Right ventricle myocardium inferior (tissue), 1 donor: Measurements from ENCODE around the gene HPGD. TPM values are rescaled to one million over a fixed set of nuclear protein-coding genes. Genes with fewer than 3 reads are reported as not detected.
A peak's percentile ranks its signal among the peaks of the same experiment; 100 is the strongest.

Experiments
- ATAC-seq: fragments of 200-7000 bp; cut with Tn5 transposase; one replicate; pipeline ENCODE4 v1.9.1; 2020; ENCODE audit warnings: mild to moderate bottlenecking, moderate library complexity
- DNase-seq: peaks from one replicate; pipeline ENCODE4 v3.0.0; 2021; ENCODE audit errors: missing footprints
- intact Hi-C: fragments of 100-400 bp; cut with DNase I; formaldehyde crosslinking; loops from one replicate; pipeline ENCODE4 v1.11.0; 2022
- total RNA-seq: library from RNA; stranded (reverse); fragmentation: NEBNext Ultra II Directional; extraction: Animal tissue kit (Norgen Biotek cat#: 25700); gene quantifications from one replicate; pipeline ENCODE4 v1.2.1, GENCODE V29; 2021
- donor health status: DM: no; HTN: yes; CAD: no; lungs with severe emphysema.

Gene HPGD
- total RNA-seq, 1 donor from 2014 or later, result 1.1 TPM

GRCh38 chr4:174532445-174532844 lies 10.2 kb upstream of the HPGD start:
- no peak for DNase-seq
- intact Hi-C loops, result no loop called here
- no peak for ATAC-seq

- no peak for ATAC-seq
- DNase-seq, result no peak
- intact Hi-C loops, result no loop called here
Measured at GRCh38 chr4:174531486-174531885, 9.2 kb upstream of the HPGD start.

DNA sequence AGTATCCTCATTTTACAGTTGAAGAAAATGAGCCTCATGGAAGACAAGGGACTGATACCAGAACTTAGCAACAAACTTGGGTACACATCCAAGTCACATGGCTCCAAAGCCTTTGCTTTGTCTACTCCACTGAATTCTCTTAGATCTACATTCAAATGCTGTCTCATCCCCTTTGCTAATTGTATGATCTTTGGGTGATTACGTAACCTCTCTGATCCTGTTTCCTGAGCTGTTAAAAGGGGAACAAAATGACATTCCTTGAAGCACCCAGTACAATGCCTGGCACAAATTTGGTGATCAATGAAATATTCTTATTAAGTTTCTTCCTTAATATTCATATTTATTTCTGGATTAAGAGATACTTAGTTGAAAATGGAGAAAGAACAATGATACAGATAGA lies 5.9 kb upstream of the HPGD start:
- ATAC-seq, result no peak
- intact Hi-C loops, result no loop called here
- DNase-seq, result no peak

GRCh38 chr4:174526731-174527130 lies 4.4 kb upstream of the HPGD start:
- no peak for DNase-seq
- ATAC-seq, result no peak

DNA sequence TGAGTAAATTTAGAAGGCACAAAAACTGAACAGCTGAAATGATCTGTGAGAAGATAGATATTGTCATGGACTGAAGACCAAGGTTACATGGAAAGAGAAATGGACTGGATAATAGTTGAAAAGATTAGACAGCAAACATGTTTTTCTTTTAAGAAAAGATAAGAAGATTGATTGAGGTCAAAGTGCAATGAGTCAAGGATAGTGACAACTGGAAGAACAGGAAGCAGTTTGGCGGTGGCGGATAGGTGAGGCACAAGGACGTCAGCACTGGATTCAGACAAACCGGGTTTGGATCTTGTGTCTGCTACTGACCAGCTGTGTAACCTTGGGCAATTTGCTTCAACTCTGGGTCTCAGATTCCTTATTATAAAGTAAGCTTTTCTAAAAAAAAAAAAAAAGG lies 2.0 kb upstream of the HPGD start:
- intact Hi-C loops, result no loop called here
- no peak for DNase-seq

More at GRCh38 chr4:174526731-174527130, 4.4 kb upstream of the HPGD start:
- intact Hi-C loops, result no loop called here

GRCh38 chr4:174523025-174523693 lies 871 bp upstream of the HPGD start:
- peak; percentile 16 for ATAC-seq
- intact Hi-C loops, result no loop called here
- DNase-seq, result no peak

More for the DNA sequence above, 2.0 kb upstream of the HPGD start:
- ATAC-seq, result no peak

DNA sequence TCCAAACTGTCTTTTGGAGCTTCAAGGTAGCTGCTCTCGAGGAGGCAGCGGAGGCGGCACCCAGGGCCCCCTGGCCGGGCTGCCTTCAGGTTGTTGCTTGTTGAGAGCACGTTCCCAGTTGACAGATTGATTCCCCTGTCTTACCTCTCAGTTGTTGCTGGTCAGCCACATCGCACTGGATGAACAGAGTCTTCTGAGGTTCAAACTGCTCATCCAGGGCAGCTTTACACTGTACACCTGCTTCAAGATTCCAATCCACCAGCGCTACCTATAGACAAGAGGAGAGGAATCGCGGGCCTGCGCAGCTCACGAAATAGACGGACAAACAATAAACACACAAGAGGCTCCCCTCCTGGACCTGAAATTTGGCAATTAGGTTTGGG lies 497 bp downstream of the HPGD start:
- peak; percentile 68 for DNase-seq
- intact Hi-C loops, result no loop called here
- ATAC-seq, result no peak

DNA sequence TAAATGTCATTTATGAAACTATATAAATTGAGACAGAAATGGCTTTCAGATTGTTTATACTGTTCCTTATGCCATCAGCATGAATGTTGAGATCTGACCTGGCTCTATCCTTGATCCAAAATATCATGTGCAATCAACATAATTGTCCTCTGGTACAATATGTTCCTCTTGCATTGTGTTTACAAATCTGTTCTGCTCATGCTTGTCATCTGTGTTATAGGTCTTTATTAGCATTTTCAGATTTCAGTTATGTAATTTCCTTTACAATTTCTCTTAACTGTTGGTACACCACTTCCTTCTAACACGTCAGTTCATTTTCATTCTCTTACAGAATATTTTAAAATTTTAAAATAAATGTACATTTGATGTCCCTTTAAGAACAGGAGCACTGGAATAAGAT lies 1.6 kb downstream of the HPGD start:
- ATAC-seq (no peak), DNase-seq (no peak)
- intact Hi-C loops, result no loop called here

DNA sequence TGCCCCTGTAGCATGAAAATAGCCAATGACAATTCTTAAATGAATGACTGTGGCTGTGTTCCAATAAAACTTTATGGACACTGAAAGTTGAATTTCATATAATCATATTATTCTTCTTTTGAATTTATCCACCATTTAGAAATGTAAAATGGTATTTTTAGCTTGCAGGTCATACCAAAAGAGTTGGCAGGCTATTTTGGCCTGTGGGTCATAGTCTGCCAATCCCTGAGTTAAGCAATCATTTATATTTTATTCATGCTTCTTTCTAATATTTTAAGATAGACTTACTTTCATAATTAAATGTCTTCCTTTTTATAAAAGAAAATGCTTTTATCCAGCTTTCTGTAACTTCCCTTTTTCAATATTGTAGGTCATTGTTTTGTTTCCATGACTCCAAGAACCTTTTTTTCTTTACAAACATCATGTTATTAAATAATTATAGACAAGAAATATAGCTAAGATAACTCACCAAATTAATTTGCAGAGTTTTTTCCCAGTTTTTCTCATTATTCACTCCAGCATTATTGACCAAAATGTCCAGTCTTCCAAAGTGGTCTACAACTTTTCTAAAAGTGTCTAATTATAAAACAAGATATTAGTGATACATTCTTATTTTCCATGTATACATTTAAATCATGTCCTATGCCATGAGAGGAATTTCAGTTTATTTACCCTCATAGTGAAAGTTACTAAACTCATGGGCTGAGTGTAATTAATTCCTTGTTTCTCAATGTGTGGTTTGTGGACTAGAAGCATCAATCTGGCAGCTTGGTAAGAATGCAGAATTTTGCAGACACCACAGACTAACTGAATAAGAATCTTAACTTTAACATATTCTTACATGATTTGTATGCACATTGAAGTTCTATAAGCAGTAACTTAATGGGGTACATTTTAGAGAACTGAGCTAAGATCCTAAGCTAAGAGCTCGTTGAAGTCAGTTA lies 4.5 kb downstream of the HPGD start:
- ATAC-seq, result no peak
- DNase-seq, result no peak
- intact Hi-C loops, result no loop called here

GRCh38 chr4:174516794-174517193 lies 5.5 kb downstream of the HPGD start:
- intact Hi-C loops, result no loop called here
- no peak for ATAC-seq
- DNase-seq, result no peak

DNA sequence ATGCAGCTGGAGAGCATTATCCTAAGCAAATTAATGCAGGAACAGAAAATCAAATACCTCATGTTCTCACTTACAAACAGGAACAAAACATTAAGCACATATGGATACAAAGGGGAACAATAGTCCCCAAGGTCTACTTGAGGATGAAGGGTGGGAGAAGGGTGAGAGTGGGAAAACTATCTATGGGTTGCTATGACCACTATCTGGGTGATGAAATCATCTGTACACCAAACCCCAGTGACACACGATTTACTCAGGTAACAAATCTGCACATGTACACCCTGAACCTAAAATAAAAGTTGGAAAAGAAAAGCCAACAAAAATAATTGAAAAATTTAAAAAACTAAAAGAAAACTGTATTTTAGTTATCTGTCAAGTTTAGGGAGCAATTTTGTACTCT lies 5.9 kb downstream of the HPGD start:
- ATAC-seq, result no peak
- no peak for DNase-seq
- intact Hi-C loops, result no loop called here

- intact Hi-C loops, result no loop called here
- ATAC-seq, result no peak
- no peak for DNase-seq
Measured at GRCh38 chr4:174512745-174513144, 9.5 kb downstream of the HPGD start.

- DNase-seq (no peak), ATAC-seq (no peak)
- intact Hi-C loops, result no loop called here
Measured at GRCh38 chr4:174505892-174506291, 16.4 kb downstream of the HPGD start.

- DNase-seq (no peak), ATAC-seq (no peak)
- intact Hi-C loops, result no loop called here
Measured at GRCh38 chr4:174505007-174505406, 17.3 kb downstream of the HPGD start.

DNA sequence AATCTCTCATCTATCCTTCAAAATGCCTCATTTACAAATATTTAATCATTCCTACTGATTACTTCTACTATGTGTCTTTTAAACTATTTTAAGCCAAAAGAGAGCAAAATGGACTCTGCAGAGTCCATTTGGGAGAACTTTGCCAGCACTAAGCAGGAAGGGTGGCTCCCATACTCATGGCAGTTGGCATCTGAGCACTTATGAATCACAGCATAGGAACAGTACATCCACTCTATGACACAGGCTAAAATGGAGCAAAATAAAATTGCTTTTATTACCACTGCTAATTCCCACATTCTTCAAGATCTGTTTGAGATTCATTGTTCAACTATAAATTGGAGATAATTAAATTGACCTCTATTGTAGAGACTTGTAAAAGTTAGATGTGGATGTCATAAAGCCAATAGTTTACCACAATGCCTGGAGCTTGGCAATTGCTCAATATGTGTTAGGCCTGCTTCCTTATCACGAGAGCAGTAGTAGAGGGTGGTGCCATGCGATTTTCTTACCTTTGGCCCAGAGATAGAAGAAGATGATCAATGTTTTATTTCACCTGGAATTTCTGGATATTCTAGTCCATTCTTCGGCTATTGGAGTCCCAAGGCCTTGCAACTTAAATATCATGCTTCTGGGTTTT lies 19.1 kb downstream of the HPGD start:
- DNase-seq, result no peak
- intact Hi-C loops, result no loop called here
- no peak for ATAC-seq

DNA sequence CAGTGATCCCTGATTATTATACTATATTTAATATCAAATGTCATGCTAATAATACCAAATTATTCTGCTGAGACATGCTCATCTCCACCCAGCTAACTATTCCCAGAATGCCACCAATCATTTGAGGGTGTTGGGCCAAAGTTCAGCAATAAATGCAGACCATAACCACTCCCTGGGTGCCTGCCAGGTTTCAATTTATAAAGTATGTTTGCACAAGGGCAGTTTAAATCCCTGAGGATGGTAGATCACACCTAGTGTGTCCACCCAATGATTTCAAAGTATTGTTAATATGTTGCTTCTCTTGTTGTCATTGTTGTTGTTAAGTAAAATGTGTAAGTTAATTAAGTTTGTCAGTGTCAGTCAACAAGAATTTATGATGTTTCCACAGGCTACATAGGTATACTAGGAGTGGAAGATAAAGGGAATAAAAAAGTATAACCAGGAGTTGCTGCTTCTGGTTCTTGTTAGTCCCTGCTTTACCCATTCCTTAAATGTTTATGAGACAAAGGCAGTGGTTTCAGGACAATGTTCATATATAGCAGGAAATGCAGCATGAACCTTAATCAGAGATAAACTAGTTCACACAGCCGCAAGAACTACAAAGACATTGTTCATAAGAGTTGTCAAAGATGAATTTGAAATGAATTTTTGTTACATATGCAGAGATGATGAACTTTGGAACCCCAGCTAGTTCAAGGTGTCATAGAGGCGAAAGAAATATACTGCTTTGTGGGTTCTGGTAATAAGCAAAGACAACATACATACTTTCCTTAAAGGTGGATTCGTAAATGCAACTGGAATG lies 25.5 kb downstream of the HPGD start:
- no peak for ATAC-seq
- no peak for DNase-seq
- intact Hi-C loops, result no loop called here

DNA sequence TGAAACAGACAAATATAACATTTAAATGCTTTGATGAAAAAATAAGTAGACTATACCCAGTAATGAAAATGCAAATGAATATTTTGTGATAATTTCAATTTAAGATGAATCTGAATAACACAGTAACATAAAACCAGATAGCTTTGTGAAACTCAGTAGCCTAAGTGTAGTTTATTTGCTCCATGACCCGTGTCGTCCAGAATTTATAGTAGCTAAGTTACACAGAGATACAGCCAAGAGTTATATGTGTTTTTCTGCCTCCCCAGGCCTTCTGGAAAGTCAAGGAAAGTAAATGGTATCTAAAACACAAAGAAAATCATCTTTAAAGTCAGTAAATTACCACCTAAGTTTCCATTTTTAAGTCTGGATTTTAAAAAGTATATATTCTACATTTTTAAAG lies 26.7 kb downstream of the HPGD start:
- DNase-seq (no peak), ATAC-seq (no peak)
- intact Hi-C loops, result no loop called here

DNA sequence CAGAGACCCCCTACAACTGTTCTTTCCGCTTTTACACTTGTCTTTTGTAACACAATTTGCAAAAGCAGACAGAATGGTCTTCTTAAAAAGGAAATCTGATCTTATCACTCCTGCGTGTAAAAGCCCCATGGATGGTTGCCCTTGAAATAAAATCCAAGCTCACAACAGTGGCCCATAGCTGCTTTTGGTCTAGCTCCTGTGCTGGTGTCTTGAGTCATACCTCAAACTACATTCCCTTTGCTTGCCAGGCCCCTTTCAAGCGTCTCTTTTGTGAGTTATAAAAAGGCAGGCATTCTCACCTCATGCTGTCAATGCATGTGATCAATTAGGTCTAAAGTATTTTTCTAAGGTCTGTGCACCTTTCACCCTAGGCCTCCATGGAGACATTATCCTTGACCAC lies 27.6 kb downstream of the HPGD start:
- DNase-seq (no peak), ATAC-seq (no peak)
- intact Hi-C loops, result no loop called here

DNA sequence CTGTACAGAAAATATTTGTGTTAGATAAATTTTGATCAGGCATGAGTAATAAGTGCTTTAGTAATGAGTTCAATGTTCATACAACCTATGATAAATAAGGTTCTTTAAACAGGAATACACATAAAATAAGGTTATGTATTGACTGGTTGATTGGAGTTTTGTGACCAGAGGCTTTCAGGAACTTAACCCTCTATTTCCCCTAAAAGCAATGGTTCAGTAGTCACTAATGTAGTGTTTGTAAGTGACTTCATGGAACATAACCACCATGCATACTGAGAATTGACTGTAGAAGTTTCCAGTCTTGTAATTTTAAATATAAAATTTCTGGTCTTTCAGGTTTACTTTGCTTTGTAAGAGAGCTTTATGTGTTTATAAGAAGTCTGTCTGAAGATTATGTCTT lies 28.1 kb downstream of the HPGD start:
- no peak for DNase-seq
- intact Hi-C loops, result no loop called here
- no peak for ATAC-seq
